Endometrium (tissue), 2 donors: ENCODE measurements around the gene CLK4.

Source experiments
- FAIRE-seq: peaks from 2 replicates; lab custom pipeline; 2012; peaks lifted over from hg19 to GRCh38; lab: Jason Lieb, UNC
- donor health status: control.
- donor health status: control.

The CLK4 gene

DNA sequence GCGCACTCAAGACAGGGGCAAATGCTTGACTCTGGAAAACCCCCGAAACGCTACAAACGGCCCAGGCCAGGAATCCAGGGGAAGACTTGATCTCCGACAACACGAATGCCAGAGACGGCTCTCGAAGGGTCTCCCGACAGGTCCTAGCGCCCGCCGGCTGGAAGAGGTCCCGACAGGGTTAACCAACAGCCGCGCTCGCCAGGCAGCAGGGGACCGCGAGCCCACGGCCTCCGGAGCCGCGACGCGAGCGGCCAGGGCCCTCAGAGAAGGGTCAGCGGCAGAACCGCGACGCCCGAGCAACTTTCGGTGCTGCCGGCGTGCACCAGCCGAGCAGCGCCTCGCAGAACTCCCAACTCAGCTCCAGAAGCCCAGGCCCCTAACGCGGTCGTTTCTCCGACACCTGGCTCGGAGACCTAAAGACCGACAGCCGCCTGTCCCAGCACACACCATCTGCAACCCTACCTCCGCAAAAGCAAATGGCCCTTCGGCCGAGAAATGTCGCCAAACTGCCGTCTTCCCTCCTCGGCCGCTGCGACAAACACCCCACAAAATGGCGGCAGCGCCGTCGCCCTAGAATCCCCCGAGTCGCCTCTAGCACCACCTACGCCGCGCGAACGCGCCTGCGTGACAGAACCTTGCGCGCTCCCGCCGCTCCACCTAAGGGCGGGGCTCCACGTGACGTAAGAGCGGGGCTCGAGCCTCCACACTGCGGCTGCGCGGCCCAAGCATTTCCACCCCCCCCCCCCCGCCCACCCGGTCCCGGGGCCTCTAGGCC is at the start of gene CLK4:
CLK4 (minus strand) TSS at position 567 of the 775 bp plus-strand sequence. CDS start 3,634 bp downstream, outside the sequence.
- no peak for FAIRE-seq

DNA sequence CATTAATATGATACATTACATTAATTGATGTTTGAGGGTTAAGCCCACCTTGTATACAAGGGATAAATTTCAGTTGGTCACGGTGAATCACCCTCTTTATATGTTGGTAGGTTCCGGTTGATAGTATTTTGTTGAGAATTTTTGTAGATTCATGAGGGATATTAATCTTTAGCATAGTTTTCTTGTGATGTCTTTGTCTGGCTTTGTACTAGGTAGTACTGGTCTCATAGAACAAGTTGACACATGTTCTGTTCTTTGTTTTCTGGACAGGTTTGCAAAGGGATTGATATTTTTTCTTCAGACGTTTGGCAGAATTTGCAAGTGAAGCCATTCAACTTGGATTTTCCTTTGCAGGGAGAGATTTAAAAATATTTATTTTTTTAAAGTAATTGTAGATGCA is 49.1 kb upstream of the CLK4 start:
- FAIRE-seq, result no peak

- FAIRE-seq, result no peak
Measured at GRCh38 chr5:178674334-178674733, 47.5 kb upstream of the CLK4 start.

DNA sequence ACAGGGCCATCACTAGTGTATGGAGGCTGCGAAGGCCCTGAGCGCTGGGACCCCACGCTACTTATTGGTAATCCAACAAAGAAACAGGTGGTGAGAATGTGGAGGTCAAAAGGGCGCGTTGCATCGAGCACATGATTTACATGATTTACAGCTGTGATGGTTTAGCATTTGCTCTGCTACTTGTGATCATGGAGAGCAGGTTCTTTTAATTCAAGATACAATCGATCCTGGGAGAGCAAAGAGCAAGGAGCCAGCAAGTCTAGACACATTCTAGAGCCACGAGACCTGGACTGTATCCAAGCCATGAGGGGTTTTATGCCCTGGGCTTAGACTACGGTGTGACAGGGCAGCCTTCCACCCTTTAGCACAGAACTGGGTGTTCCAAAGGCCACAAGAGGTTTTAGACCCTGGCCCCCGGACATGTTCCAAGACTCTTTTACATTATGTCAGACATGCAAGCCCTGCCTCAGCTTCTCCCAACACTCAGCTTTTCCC is 47.0 kb upstream of the CLK4 start:
- no peak for FAIRE-seq

- FAIRE-seq, result no peak
Measured at GRCh38 chr5:178672630-178673029, 45.8 kb upstream of the CLK4 start.

GRCh38 chr5:178671602-178672144 is 44.8 kb upstream of the CLK4 start:
- FAIRE-seq, result no peak

DNA sequence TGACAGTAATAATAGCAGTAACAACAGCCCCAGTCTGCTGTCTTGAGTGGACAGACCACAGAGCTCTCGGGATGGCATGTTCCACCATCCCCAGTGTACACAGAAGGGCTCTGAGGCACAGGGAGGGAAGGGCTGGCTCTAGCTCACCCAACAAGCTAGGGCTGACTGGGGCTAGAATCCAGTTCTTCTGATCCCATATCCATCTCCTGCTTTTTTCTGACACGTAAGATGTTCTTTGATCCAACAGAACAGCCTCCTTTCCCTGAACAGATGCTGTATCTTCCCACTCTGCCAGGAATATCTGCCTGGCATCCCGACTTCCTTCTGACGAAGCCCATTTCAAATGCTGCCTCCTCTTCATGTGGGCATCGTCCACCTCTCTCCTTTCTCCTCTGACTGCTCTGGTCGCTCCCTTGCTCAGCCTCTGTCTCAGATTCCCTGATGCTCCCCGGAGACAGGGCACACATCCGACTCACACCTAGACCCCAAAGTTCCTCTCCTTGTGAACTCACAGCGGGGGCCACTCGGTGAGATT is 43.6 kb upstream of the CLK4 start:
- FAIRE-seq, result no peak

GRCh38 chr5:178668579-178668978 is 41.7 kb upstream of the CLK4 start:
- FAIRE-seq, result no peak

DNA sequence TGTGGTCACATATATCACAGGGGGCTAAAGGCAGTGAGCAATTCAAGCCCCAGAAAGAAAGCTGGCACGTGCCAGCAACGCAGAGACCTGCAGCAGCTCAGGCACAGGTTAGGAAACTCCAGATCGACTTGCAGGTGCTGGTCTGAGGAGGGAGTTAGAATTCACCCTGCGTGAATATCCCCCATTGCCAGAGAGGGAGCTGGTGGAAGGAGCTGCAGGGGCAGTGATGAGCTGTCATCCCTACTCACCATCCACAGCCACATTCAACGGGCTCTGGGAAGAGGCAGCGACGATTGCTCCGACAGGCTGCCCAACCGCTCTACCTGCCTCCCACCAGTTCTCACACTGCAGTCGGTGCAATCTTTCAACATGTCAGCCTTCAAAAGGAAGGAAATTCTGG is 40.8 kb upstream of the CLK4 start:
- no peak for FAIRE-seq

- no peak for FAIRE-seq
Measured at GRCh38 chr5:178667101-178667500, 40.3 kb upstream of the CLK4 start.

- no peak for FAIRE-seq
Measured at GRCh38 chr5:178664141-178664540, 37.3 kb upstream of the CLK4 start.

DNA sequence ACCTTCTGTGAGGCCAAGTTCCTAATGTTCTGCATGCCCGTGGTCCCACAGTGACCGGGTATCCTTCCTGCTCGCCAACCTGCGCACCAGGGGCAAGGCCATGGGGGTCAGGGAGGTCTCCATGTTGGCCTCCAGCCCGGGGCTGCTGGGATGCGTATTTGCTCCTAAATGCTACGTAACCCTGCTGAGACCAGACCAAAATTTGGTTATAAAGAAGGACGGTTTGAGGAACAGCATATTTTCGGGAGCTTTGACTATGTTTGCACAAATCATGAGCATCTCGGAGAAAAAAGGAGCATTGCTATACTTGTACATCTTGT is 35.7 kb upstream of the CLK4 start:
- no peak for FAIRE-seq

DNA sequence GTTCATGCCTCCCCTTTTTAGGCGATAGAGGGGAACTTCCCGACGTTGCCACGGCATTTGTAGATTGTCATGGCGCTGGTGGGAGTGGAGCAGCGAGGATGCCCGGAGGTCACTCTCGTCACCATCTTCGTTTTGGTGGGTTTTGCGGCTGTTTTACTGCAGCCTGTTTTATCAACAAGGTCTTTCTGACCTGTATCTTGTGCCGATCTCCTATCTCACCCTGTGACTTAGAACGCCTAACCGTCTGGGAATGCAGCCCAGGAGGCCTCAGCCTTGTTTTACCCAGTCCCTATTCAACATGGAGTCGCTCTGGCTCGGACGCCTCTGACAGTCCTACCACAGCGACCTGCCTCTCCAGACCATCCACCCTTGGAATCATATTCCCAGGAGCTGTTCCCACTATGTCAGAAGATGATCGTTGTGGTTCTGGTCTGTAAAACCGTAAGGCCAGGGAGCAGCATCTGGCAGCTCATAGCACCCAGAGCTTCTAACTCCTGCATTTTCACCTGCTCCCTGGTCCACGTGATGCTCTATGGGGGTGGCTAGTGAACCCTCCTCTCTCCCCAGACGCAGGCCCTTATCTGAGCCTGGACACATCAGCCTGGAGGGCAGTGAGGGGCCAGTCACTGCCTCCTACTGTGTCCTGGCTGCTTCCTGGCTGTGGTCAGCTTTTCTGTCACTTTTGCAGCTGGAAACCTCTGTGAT is 35.1 kb upstream of the CLK4 start:
- FAIRE-seq, result no peak

- no peak for FAIRE-seq
Measured at GRCh38 chr5:178651046-178651810, 24.4 kb upstream of the CLK4 start.

DNA sequence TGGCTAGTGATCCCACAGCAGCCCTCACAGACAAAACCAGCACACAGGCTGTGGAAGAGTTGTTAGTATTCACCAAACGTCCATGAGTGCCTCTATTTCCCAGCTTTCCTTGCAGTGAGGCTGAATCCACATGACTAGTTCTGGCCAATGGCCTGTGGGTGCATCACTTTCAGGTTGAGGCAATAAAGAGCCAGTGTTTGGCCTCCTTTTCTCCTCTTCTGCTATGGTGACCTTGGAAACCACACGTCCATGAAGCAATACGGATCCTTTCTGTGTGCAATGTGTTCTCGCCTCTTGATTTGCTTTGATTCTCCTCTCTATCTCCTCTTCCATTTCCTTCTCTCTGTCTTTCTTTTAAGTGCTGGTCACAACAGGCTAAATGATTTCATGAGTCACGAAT is 23.4 kb upstream of the CLK4 start:
- FAIRE-seq, result no peak

- FAIRE-seq, result no peak
Measured at GRCh38 chr5:178649580-178649979, 22.7 kb upstream of the CLK4 start.

- FAIRE-seq, result no peak
Measured at GRCh38 chr5:178644826-178645545, 18.1 kb upstream of the CLK4 start.

DNA sequence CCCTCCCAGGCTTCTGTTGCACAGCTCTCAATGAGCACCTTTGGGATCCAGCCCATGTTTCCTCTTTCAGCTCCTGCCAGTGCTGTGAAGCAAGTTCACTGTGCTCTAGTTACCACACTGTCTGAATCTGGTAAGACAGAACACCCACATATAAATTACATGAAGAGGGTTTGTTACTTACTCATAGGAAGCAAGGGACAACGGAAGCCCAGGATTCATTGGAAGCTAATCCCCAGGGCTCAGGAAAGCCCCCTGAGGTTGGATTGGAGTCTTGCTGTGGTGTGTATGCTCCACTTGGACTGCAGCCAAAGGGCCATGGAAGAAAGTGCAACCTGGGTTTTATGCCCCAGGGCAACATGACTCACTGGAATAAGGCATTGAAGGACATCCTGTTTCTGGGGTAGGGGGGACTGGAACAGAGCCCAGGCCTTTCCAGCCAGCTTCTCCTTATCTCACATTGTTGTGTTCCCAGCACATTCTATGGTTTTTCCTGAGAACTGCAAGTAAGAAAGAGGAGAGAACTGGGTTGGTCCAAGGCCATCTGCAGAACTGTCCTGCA is 15.6 kb upstream of the CLK4 start:
- no peak for FAIRE-seq

DNA sequence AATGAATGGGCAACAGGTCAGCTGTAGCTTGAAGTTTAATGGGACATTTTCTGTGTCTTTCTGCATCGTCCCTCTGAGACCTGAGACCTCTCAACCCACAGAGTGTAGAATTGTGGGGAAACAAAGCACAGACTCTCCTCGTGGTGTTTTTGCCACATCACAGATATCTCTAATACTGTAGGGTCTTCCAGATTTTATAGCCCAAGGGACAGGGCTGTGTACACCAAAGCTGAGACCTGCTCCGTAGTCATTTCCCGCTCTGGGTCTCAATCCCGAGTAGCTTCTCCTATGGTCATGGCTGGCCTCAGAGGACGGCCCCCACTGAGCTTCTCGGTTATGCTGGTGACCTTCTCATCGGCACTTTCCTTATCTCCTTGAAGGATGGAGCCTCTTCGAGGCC is 14.9 kb upstream of the CLK4 start:
- no peak for FAIRE-seq

GRCh38 chr5:178640331-178641045 is 13.6 kb upstream of the CLK4 start:
- no peak for FAIRE-seq
